ENCODE data around the gene TMC7. TPM values are rescaled to one million over a fixed set of nuclear protein-coding genes. Genes with fewer than 3 reads are reported as not detected.

The TMC7 gene
- total and polyA plus RNA-seq, 2 of the 13 experiments (the other 11 are each of a cell fraction or from before 2014, with no cell fraction given) = 1.2 to 5.1 TPM

GRCh38 chr16:19094542-19095365, 111.0 kb downstream of the TMC7 start (continued):
- TF ChIP-seq ZNF256 (CRISPR knock-in tag; conservative IDR thresholded peaks at IDR 0.05) (no peak), ESRRA (CRISPR knock-in tag; IDR thresholded peaks at IDR 0.05; ENCODE audit: low read depth) (no peak), ZSCAN31 (CRISPR knock-in tag; IDR thresholded peaks at IDR 0.05; ENCODE audit: low read depth) (no peak), ZNF549 (CRISPR knock-in tag; IDR thresholded peaks at IDR 0.05) (peak; percentile 43; the same call in 1 of the 2 replicates), ZBTB8A (CRISPR knock-in tag; IDR thresholded peaks at IDR 0.05; ENCODE audit: borderline replicate concordance, low read depth) (no peak), TSC22D2 (CRISPR knock-in tag; IDR thresholded peaks at IDR 0.05; ENCODE audit: borderline replicate concordance) (0 out of 2 replicates have a peak, but pooled peaks have one; percentile 24), ATF2 (CRISPR knock-in tag; IDR thresholded peaks at IDR 0.05) (peak; percentile 54; the same call in 1 of the 2 replicates), HOXA9 (CRISPR knock-in tag; IDR thresholded peaks at IDR 0.05; ENCODE audit: borderline replicate concordance) (no peak), CTCF (CRISPR knock-in tag; IDR thresholded peaks at IDR 0.05) (peak; percentile 45), TOE1 (CRISPR knock-in tag; IDR thresholded peaks at IDR 0.05) (no peak), TCF7 (IDR thresholded peaks at IDR 0.05; ENCODE audit: low read depth) (no peak), LCORL (IDR thresholded peaks at IDR 0.05) (no peak), LCORL (CRISPR knock-in tag; IDR thresholded peaks at IDR 0.05) (no peak), STAG1 (CRISPR knock-in tag; IDR thresholded peaks at IDR 0.05) (peak; percentile 33; the same call in 1 of the 2 replicates), IRF2 (CRISPR knock-in tag; IDR thresholded peaks at IDR 0.05) (peak; percentile 100), ZNF430 (CRISPR knock-in tag; IDR thresholded peaks at IDR 0.05) (no peak), ZNF546 (CRISPR knock-in tag; conservative IDR thresholded peaks at IDR 0.05) (no peak), SETDB1 (CRISPR knock-in tag; IDR thresholded peaks at IDR 0.05; ENCODE audit: borderline replicate concordance) (no peak), ZBTB46 (CRISPR knock-in tag; IDR thresholded peaks at IDR 0.05; ENCODE audit: borderline replicate concordance) (no peak), ZNF274 (CRISPR knock-in tag; IDR thresholded peaks at IDR 0.05) (no peak), ZNF781 (CRISPR knock-in tag; IDR thresholded peaks at IDR 0.05; ENCODE audit: borderline replicate concordance, not compliant biosample characterization) (no peak), ZNF552 (CRISPR knock-in tag; IDR thresholded peaks at IDR 0.05; ENCODE audit: borderline replicate concordance) (no peak), DNMT3B (CRISPR knock-in tag; conservative IDR thresholded peaks at IDR 0.05) (no peak), RFX3 (CRISPR knock-in tag; IDR thresholded peaks at IDR 0.05) (no peak), ZNF720 (CRISPR knock-in tag; IDR thresholded peaks at IDR 0.05) (no peak)
